GM20431 (cell line): ENCODE results near the gene ALDH2.
"Not testable (repeated sequence)": the region's sequence is repeated elsewhere in the genome, so short reads cannot be mapped to it uniquely, and the experiment has no call there.

Experiments
- in situ Hi-C: fragments of 300-500 bp; cut with MseI, MboI; formaldehyde crosslinking; loops from one replicate; pipeline ENCODE4 v1.15.0; 2020; ENCODE audit warnings: low sequenced_read_pairs; ENCODE audit not compliant: unreplicated experiment

The ALDH2 gene

GRCh38 chr12:111757361-111758119 is 9.2 kb upstream of the ALDH2 start:
- in situ Hi-C loops, result loop anchor here (10.0 kb wide), 1 partner anchor 57 kb away; no protein-coding TSS in a partner anchor

- in situ Hi-C loops, result loop anchor here (10.0 kb wide), 1 partner anchor 57 kb away; no protein-coding TSS in a partner anchor
These were observed 8.6 kb upstream of the ALDH2 start for GRCh38 chr12:111758120-111758561.

DNA sequence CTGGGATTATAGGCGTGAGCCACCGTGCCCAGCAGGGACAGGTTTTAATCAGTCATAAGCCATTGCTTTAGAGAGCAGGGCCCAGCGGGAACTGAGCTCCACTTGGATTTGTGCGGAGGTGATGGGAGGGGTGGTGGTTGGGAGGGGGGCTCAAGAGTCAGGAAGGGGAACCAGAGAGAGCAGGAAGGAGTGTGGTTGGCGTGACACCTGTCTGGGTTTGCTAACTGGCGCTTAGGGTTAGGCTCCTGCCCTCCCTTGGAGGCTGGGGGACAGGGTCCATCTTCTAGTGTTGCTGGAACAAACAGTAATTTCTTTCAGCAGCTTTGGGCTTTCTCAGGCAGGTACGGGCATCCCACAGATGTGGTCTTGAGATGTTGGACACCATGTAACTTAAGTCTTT is 7.5 kb upstream of the ALDH2 start:
- in situ Hi-C loops, result loop anchor here (10.0 kb wide), 1 partner anchor 56 kb away; no protein-coding TSS in a partner anchor

GRCh38 chr12:111759991-111760390 is 6.7 kb upstream of the ALDH2 start:
- in situ Hi-C loops, result loop anchor here (10.0 kb wide), 1 partner anchor 55 kb away; no protein-coding TSS in a partner anchor

- in situ Hi-C loops, result no loop called here
These were observed 5.6 kb upstream of the ALDH2 start for GRCh38 chr12:111761099-111761498.

DNA sequence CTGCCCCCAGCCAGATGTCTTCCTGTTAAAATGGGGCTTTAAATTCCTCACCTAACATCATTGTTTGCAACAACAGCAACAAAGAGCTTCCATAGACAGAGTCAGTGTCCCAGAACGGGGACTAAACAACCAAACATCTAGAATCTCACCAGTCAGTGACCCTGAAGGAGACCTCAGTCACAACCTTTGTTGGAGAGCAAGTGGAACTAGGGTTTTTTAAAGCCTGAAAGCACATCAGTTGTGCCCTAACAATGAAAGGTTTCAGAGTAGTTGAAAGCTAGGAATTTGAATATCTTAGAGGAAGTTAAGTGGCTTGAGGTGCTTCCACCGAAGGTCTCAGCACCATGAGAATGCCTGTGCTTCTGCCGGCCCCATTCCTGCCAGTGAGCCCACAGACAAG is 5.0 kb upstream of the ALDH2 start:
- in situ Hi-C loops, result no loop called here

- in situ Hi-C loops, result not testable (repeated sequence)
These were observed 3.2 kb upstream of the ALDH2 start for GRCh38 chr12:111763552-111763951.

- in situ Hi-C loops, result no loop called here
These were observed 2.5 kb upstream of the ALDH2 start for GRCh38 chr12:111764120-111764821.

GRCh38 chr12:111767362-111768158 is 827 bp downstream of the ALDH2 start:
- in situ Hi-C loops, result no loop called here

GRCh38 chr12:111768159-111768895 is 1.6 kb downstream of the ALDH2 start:
- in situ Hi-C loops, result no loop called here

DNA sequence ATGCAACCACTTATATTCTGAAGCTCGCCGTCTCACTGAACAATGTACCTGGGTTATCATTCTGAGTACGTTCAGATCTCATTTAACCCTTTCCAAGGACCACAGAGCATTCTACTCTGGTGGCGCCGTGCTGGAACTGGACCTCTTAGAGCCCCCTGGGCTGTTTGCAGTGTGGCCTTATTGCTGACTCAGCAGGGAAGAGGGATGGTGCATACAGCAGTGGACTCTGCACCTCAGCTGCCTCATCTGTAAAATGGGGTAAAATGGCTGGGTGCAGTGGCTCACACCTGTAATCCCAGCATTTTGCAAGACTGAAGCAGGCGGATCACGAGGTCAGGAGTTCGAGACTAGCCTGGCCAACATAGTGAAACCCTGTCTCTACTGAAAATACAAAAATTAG is 2.9 kb downstream of the ALDH2 start:
- in situ Hi-C loops, result no loop called here

DNA sequence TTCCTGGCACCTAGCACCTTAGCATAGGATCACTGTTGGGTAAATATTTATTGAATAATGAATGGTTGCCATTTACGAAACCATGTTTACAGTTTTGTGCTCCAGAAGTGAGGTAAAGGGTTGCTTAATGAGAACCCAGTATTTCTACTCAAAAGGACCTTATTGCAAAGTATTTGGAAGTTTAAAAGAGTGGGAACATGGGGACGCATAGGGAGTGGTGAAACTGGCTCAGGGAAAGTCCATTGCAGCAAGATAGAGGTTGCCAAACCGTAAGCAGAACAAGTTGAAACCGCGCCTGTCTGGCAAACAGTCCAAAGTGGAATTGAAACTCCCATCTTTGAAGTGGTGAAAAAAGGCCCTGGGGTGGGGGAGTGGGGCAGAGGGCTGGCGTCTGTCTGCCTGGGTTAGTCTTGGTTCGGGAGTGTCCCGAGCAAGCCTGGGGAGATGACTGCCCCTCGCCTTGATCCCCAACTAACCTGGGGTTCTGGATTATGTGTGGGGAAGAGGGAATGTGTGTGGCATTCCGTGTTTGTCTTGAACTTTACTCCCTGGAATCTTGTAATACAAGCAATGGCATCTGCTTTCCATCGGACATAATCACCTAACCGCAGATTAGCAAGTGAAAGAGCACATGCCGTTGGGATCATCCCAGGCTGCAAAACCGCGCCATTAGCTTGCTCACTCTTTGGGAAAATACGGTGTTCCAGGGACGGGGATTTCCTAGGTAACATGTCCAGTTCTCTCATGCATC is 7.2 kb downstream of the ALDH2 start:
- in situ Hi-C loops, result no loop called here

GRCh38 chr12:111775205-111776193 is 8.8 kb downstream of the ALDH2 start:
- in situ Hi-C loops, result no loop called here

- in situ Hi-C loops, result no loop called here
These were observed 10.2 kb downstream of the ALDH2 start for GRCh38 chr12:111776836-111777344.

DNA sequence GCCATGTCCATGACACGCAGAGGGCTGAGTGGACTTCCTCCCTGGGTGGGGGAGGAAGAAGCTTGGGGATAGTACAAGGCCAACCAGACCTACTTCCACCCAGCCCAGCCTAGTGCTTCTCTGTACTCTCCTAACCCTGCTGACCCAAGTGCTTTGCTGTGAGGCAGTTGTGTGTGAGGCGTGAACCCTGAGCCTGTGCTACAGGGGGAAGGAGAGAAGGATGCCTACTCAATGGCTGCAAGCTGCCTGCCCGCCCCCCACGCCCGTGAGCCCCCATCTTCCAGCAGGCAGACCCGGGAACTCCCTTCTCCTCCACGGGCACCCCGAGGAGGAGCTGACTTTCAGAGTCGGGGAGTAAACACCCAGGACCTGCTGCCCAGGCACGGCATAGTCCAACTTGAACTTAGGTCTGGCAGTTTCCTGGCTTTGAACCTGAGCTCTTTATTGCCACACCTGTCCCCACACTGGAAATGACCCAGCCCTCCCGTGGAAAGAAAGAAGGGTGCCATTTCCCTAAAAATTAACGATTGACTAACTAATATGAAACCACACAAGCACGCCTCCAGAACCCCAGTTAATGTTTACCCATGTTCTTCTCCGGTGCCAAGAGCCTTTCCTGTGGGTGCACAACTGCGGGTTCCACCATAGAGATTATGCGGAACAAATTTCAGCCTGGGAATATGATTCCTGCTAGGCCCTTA is 10.8 kb downstream of the ALDH2 start:
- in situ Hi-C loops, result no loop called here

GRCh38 chr12:111780166-111780565 is 13.4 kb downstream of the ALDH2 start:
- in situ Hi-C loops, result no loop called here

DNA sequence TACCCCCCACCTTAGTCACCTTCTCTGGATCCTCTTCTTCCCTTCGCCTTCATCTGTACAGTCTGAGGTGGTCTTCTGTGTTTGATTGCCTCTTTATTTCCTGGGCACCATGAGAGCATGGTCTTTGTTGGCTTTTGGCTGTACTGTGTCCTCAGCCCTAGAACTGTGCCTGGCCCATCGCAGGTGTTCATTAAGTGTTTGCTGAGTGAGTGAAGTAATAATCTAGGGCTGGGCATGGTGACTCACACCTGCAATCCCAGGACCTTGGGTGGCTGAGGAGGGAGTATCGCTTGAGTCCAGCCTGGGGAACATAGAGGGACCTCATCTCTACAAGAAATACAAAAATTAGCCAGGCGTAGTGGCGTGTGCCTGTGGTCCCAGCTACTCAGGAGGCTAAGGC is 13.9 kb downstream of the ALDH2 start:
- in situ Hi-C loops, result no loop called here
